ENCODE measurements around the gene HDAC9.

GRCh38 chr7:18903695-18904094, 408.1 kb downstream of the HDAC9 start:
- no peak for TF ChIP-seq FOXP2 (optimal IDR thresholded peaks at IDR 0.05; ENCODE audit: borderline replicate concordance, extremely low read depth, extremely low read length, insufficient read depth)
- no peak for TF ChIP-seq TAF1 (IDR thresholded peaks at IDR 0.05; ENCODE audit: borderline replicate concordance, insufficient read depth, low read length)
- TF ChIP-seq POLR2AphosphoS5 (IDR thresholded peaks at IDR 0.05; ENCODE audit: low read depth, low read length), result no peak
- TF ChIP-seq REST (IDR thresholded peaks at IDR 0.05; ENCODE audit: insufficient read depth in 1 of 2, low read depth in 2 of 2, low read length in 2 of 2), result no peak

Measured in PFSK-1 (cell line).